CD4-positive, alpha-beta T cell treated with Interleukin-17A for 4 hours (primary cell): ENCODE measurements around the gene ELP4.

Experiments used
- DNase-seq: peaks from one replicate; pipeline ENCODE4 v3.0.0-alpha.2; 2020; ENCODE audit warnings: mixed read lengths

The ELP4 gene

DNA sequence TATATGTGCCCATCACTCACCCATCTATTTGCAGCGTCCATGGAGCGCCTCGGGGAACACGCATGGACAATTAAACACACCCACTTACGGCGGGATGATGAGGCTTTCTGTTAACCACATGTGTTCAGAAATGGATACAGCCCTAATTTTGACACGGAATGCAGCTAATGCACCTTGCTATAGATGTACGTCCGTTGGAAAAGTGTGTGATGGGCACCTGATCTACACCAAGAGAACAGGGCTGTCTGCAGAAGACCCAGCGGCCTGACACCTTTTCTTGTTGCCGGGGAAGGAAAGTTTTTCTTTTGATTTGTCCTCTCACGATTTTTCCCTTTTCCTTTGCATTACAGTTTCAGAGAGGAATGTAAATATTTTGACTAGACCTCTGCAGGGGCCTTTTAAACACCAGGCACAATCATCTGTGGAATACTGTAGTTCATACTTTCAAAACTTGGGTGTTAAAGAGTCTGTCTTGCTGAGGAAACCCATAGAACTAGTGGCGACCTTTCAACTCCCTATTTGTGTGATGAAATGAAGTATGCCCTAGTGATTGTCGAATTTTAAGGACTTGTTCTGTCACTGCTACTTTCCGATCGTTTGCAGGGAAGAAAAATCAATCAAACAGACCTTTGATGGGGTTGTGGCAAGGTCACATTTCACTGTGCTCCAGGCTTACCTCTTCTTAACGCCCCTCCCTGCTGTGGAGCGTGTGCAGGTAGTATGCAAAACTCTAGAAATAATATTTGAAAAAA, 318.1 kb downstream of the ELP4 start:
- no peak for DNase-seq

DNA sequence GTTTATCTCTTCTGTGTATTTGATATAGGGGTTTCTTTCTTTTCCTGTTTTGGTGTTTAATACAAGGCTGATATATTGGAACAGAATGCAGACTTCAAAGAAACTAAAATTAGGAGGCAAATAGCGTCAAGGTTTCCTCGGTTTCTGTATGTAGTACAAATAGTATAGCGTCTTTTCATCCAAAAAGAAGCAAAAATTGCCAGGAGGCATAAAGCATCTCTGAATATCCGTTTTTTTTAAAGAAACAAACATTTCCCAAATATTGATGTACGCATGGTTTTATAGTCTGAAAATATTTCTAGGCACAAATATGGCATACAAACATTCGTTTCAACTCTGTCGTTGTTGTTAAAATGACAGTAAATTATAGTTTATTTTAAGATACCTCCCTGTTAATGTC, 318.6 kb downstream of the ELP4 start:
- DNase-seq: no peak

GRCh38 chr11:31830406-31830805, 320.8 kb downstream of the ELP4 start:
- DNase-seq: no peak

GRCh38 chr11:31834237-31834636, 324.7 kb downstream of the ELP4 start:
- no peak for DNase-seq
